PFSK-1 (cell line): Measurements from ENCODE around the gene CTIF.

Experiments used
- SIN3A ChIP-seq: IDR thresholded peaks from 2 replicates; pipeline ENCODE4 v1.6.1; 2012; ENCODE audit warnings: mild to moderate bottlenecking, low read length, moderate library complexity, borderline replicate concordance; ENCODE audit not compliant: insufficient read depth
- TAF1 ChIP-seq: IDR thresholded peaks from 2 replicates; pipeline ENCODE4 v1.6.1; 2012; ENCODE audit warnings: low read length, control low read depth, borderline replicate concordance; ENCODE audit not compliant: insufficient read depth

- TF ChIP-seq TAF1 (no peak), SIN3A (no peak)
These were observed 143.9 kb downstream of the CTIF start for GRCh38 chr18:48682768-48683167.
